Activated T-helper 1 cell treated with anti-CD3 and anti-CD28 coated beads, Interleukin-12 subunit alpha, Interleukin-12 subunit beta, Interleukin-2, Interleukin-4 antibody, amounts not matched to agents 30 ng/mL and 10 ng/mL and 1 ng/mL, durations not matched to agents 14 hours and 24 hours and 36 hours (primary cell): ENCODE measurements around the gene IQGAP1. TPM values are rescaled to one million over a fixed set of nuclear protein-coding genes. Genes with fewer than 3 reads are reported as not detected.

ENCODE experiments used
- DNase-seq: peaks from one replicate; pipeline ENCODE4 v3.0.0; 2021; ENCODE audit warnings: low spot score
- H3K27ac Mint-ChIP-seq: one replicate; pipeline ENCODE4 v1.8.0; 2021; ENCODE audit warnings: mild to moderate bottlenecking, mixed read lengths
- H3K27me3 Mint-ChIP-seq: one replicate; pipeline ENCODE4 v1.8.0; 2022; ENCODE audit warnings: mild to moderate bottlenecking, moderate library complexity, mixed read lengths; ENCODE audit not compliant: insufficient read depth
- H3K36me3 Mint-ChIP-seq: one replicate; pipeline ENCODE4 v1.8.0; 2021; ENCODE audit warnings: low read depth, mixed read lengths
- H3K4me1 Mint-ChIP-seq: one replicate; pipeline ENCODE4 v1.8.0; 2021; ENCODE audit warnings: low read depth, mixed read lengths
- H3K4me3 Mint-ChIP-seq: one replicate; pipeline ENCODE4 v1.8.0; 2021; ENCODE audit warnings: mild to moderate bottlenecking, moderate library complexity, mixed read lengths
- H3K9me3 Mint-ChIP-seq: one replicate; pipeline ENCODE4 v1.8.0; 2021; ENCODE audit warnings: mixed read lengths
- intact Hi-C: fragments of 100-400 bp; cut with micrococcal nuclease; formaldehyde crosslinking; loops from one replicate; pipeline ENCODE4 v1.15.1; 2024
- total RNA-seq: library from RNA; stranded (reverse); gene quantifications from 2 replicates; pipeline ENCODE4 v1.2.3, GENCODE V29; 2022

Gene IQGAP1
- total RNA-seq, 1 donor from 2014 or later: 149 TPM

DNA sequence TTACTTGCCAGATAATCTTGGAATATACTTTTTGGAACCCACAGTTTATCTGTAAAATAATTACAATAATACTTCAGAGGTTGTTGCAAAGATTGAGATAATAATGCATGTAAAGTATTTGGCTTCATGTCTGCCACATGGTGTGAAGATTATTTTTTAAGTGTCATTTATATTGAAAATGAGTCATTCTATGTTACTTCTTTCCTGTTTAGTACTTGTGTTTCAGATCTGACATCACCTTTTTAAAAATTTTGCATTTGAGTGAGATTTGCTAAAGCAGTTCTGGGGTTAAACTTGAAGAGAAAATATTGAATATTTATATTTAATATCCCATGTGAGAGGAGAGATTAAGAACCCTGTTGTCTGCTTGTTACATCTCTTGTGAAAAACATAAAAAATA, 31.2 kb downstream of the IQGAP1 start:
- H3K4me1 Mint-ChIP-seq: peaks cover 74% of the 10 kb centered on the region
- no peaks in the 10 kb centered on the region for H3K27me3 Mint-ChIP-seq
- H3K27ac Mint-ChIP-seq: peak overlapping the region; percentile 96
- H3K4me3 Mint-ChIP-seq: peak overlapping the region; percentile 56
- DNase-seq: no peak
- peaks cover 7% of the 10 kb centered on the region for H3K9me3 Mint-ChIP-seq
- intact Hi-C loops: loop anchor here (1.0 to 5.0 kb wide), 10 partner anchors 11 to 418 kb away; partner anchors contain the start of genes IQGAP1 and ZNF774
- H3K36me3 Mint-ChIP-seq: peaks cover 25% of the 10 kb centered on the region

DNA sequence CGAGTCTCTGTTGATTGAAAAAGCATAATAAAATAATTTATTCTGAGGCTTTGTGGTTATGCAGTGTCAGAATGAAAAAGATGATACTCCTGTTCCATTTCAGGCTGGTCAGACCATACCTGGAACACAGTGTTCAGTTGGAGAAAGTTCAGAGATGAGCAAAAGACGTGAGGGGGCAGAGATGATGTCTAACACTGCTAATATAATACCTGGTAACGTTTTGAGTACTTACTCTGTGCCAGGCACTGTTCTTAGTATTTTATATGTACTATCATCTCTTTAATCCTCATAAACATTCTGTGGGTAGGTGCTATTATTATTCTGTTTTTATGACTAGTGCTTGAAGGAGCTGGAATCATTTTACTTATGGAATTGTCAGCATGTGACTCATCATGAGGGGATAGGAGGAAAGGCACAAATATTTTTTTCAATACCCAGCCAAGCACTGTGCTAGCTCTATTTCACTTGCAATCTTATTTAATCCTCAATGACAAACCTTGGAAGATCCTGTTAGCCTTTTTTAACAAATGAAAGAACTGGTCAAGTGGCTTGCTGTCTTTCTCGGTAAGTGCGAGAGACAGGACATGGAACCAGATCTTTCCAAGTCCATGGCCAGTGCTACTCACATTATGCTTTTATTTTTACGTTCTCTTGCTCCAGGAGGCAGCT, 31.8 kb downstream of the IQGAP1 start:
- Mint-ChIP-seq H3K27ac (peak overlapping the region; percentile 96), H3K27me3 (no peaks in the 10 kb centered on the region), H3K4me1 (peaks cover 70% of the 10 kb centered on the region), H3K36me3 (peaks cover 22% of the 10 kb centered on the region), H3K9me3 (peaks cover 7% of the 10 kb centered on the region), H3K4me3 (peak overlapping the region; percentile 56)
- intact Hi-C loops: loop anchor here (1.0 to 5.0 kb wide), 11 partner anchors 12 to 417 kb away; partner anchors contain the start of genes IQGAP1 and ZNF774
- DNase-seq: no peak

DNA sequence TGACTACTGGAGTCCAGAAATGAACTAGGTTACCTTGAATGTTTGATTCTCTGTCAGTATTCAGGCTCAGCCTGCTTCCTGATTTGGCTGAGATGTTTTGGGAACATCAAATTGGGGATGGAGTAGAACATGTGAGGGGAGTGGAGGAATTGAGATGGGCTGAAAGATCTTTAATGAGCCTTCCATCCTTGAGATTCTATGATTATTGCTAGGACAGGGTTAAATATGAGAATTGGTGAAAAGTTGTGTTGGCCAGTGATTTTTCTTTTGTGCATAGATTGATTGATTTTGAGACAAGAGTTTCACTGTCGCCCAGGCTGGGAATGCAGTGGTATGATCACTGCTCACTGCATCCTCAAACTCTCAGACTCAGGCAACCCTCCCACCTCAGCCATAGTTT, 32.4 kb downstream of the IQGAP1 start:
- H3K36me3 Mint-ChIP-seq: peaks cover 21% of the 10 kb centered on the region
- H3K4me1 Mint-ChIP-seq: peaks cover 69% of the 10 kb centered on the region
- peak overlapping the region; percentile 96 for H3K27ac Mint-ChIP-seq
- H3K4me3 Mint-ChIP-seq: peak overlapping the region; percentile 50
- peaks cover 7% of the 10 kb centered on the region for H3K9me3 Mint-ChIP-seq
- DNase-seq: no peak
- intact Hi-C loops: loop anchor here (5.0 kb wide), 1 partner anchor 42 kb away; no protein-coding TSS in a partner anchor
- no peaks in the 10 kb centered on the region for H3K27me3 Mint-ChIP-seq

DNA sequence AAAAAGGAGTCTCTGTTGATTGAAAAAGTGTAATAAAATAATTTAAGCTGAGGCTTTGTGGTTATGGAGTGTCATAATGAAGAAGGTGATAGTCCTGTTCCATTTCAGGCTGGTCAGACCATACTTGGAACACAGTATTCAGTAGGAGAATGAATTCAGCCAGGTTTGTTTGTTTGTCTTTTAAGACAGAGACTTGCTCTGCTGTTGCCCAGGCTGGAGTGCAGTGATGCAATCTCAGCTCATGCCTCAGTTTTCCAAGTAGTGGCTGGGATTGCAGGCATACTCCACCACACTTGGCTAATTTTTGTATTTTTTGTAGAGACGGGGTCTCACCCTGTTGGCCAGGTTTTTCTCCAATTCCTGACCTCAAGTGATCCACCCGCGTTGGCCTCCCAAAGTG, 33.5 kb downstream of the IQGAP1 start:
- no peak overlapping the region for H3K27ac Mint-ChIP-seq
- intact Hi-C loops: loop anchor here (5.0 kb wide), 1 partner anchor 41 kb away; no protein-coding TSS in a partner anchor
- peaks cover 72% of the 10 kb centered on the region for H3K4me1 Mint-ChIP-seq
- no peak overlapping the region for H3K4me3 Mint-ChIP-seq
- no peaks in the 10 kb centered on the region for H3K27me3 Mint-ChIP-seq
- H3K9me3 Mint-ChIP-seq: peaks cover 7% of the 10 kb centered on the region
- no peak for DNase-seq
- H3K36me3 Mint-ChIP-seq: peaks cover 22% of the 10 kb centered on the region

DNA sequence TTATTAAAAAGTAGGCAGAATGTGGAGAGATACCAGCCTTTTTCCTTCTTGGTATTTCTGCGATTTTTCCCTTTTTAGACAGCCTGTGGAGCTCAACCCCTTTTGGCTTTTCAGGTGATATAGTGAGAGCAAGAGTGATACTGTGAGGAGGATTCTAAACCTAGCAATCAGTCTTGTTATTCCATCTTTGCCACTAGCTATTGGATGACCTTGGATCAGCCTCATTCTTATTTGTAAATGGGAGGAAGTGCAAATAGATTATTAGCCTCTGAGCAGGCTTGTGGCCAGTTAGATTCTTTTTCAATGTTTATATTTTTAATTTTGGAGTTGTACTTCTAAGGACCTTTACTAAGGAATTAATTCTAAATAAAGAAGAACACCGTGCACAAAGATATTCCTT, 34.0 kb downstream of the IQGAP1 start:
- Mint-ChIP-seq H3K9me3 (peaks cover 7% of the 10 kb centered on the region), H3K27ac (no peak overlapping the region), H3K27me3 (no peaks in the 10 kb centered on the region), H3K36me3 (peaks cover 19% of the 10 kb centered on the region), H3K4me1 (peaks cover 68% of the 10 kb centered on the region), H3K4me3 (no peak overlapping the region)
- intact Hi-C loops: loop anchor here (5.0 kb wide), 1 partner anchor 40 kb away; no protein-coding TSS in a partner anchor
- no peak for DNase-seq

DNA sequence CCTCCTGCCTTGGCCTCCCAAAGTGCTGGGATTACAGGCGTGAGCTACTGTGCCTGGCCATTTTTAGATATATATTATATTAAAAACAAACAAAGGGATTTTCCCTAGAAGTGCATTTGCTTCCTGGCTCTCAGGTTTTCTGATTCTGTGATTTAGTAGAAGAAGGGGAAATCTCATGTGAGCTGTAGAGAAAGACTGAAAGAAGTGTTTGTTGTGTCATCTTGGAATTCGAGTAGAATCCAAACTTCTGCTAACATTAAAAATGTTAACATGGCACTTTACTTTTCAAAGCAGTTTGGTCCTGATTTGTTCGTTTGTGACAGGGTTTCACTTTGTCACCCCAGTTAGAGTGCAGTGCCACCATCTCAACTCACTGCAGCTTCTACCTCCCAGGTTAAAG, 34.9 kb downstream of the IQGAP1 start:
- H3K9me3 Mint-ChIP-seq: peaks cover under 1% of the 10 kb centered on the region
- H3K27me3 Mint-ChIP-seq: no peaks in the 10 kb centered on the region
- intact Hi-C loops: loop anchor here (5.0 kb wide), 1 partner anchor 39 kb away; no protein-coding TSS in a partner anchor
- no peak overlapping the region for H3K4me3 Mint-ChIP-seq
- peaks cover 59% of the 10 kb centered on the region for H3K4me1 Mint-ChIP-seq
- H3K36me3 Mint-ChIP-seq: peaks cover 16% of the 10 kb centered on the region
- no peak for DNase-seq
- H3K27ac Mint-ChIP-seq: no peak overlapping the region

DNA sequence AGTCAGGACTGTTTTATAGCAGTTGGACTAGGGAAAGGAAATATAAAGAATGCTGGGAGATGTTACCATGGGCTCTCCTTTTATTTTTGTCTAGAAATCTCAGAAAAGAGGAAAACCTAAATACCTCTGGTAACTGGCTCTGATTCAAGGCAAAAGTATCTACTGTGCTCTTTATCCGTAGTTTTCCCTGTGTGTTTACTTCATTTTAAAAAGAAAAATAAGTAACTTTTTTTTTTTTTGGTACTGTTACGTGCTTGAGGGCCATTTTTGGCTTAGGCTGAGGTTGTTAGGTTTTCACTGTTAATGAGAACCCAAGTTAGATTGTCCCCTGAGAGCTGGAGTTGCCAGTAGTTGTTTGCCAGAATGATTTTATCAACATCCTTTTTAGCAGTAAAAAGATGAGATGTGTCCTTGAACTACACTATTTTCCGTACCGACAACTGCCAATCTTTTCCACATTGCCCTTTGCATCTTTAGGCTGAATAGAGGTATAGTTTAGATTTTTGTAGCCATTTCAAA, 35.8 kb downstream of the IQGAP1 start:
- Mint-ChIP-seq H3K27me3 (no peaks in the 10 kb centered on the region), H3K4me1 (peaks cover 50% of the 10 kb centered on the region), H3K36me3 (peaks cover 17% of the 10 kb centered on the region), H3K9me3 (no peaks in the 10 kb centered on the region), H3K4me3 (no peak overlapping the region), H3K27ac (no peak overlapping the region)
- intact Hi-C loops: loop anchor here (5.0 kb wide), 1 partner anchor 38 kb away; no protein-coding TSS in a partner anchor
- DNase-seq: no peak

DNA sequence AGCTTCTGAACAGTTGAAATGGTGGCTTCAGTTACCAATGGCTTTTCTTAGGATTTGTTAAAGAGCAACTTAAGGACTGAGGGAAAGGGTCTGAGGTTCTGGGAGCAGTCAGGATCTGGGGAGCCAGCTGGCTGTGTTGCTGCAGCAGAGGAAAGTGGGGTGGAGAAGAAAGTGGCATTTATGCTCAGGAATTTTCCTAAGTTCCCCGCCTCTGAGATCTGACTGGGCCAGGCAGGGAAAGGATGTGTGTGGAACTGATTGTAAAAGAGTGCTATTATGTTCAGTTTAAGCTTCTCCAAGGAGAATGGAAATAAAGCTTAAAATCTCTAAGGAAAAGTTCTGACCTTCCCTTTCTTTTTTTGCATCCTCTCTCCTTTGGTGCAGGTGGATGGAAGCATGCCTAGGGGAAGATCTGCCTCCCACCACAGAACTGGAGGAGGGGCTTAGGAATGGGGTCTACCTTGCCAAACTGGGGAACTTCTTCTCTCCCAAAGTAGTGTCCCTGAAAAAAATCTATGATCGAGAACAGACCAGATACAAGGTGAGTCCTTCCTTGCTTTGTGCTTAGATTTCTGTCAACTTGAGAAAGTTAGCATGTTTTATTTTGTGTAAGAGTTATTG, 37.8 kb downstream of the IQGAP1 start:
- Mint-ChIP-seq H3K9me3 (no peaks in the 10 kb centered on the region), H3K27me3 (no peaks in the 10 kb centered on the region), H3K4me3 (no peak overlapping the region), H3K27ac (peak overlapping the region; percentile 25), H3K36me3 (peaks cover 24% of the 10 kb centered on the region), H3K4me1 (peaks cover 31% of the 10 kb centered on the region)
- intact Hi-C loops: no loop called here
- DNase-seq: no peak

DNA sequence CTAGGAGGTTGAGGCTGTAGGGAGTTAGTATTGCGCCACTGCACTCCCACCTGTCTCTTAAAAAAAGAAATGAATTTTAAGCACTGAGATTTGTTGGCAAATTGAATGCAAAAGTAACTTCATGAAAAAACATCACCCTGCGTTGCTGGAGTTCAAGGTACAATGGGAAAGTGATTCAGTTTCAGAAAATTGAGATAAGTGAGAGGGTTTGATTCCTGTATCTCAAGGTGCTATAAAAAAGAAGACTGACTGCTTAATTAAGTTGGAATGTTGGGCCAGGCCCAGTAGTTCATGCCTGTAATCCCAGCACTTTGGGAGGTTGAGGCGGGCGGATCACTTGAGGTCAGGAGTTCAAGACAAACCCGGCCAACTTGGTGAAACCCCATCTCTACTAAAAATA, 39.1 kb downstream of the IQGAP1 start:
- no peaks in the 10 kb centered on the region for H3K9me3 Mint-ChIP-seq
- H3K4me1 Mint-ChIP-seq: peaks cover 31% of the 10 kb centered on the region
- H3K36me3 Mint-ChIP-seq: peaks cover 28% of the 10 kb centered on the region
- intact Hi-C loops: no loop called here
- no peaks in the 10 kb centered on the region for H3K27me3 Mint-ChIP-seq
- H3K27ac Mint-ChIP-seq: no peak overlapping the region
- DNase-seq: no peak
- no peak overlapping the region for H3K4me3 Mint-ChIP-seq

DNA sequence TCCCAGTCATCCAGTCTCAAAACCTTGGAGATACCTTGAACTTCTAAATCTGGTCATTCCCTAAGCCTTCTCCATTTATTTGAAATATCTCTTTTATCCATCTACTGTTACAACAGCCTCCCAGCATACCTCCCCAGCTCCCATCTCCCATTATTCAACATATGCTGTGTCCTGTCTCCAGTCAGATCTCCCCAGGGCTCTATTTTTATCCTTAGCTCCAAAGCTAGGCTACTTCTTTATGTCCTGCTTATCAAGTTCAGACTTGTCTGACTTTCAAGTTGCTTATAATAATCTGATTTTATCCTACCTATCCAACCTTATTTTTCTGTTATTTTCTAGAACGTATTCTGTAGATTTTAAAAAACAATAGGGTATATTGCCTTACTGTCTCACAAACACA, 44.2 kb downstream of the IQGAP1 start:
- no peaks in the 10 kb centered on the region for H3K9me3 Mint-ChIP-seq
- no peak overlapping the region for H3K27ac Mint-ChIP-seq
- intact Hi-C loops: no loop called here
- peaks cover 54% of the 10 kb centered on the region for H3K36me3 Mint-ChIP-seq
- H3K4me1 Mint-ChIP-seq: peaks cover 24% of the 10 kb centered on the region
- DNase-seq: no peak
- H3K27me3 Mint-ChIP-seq: no peaks in the 10 kb centered on the region
- H3K4me3 Mint-ChIP-seq: no peak overlapping the region

DNA sequence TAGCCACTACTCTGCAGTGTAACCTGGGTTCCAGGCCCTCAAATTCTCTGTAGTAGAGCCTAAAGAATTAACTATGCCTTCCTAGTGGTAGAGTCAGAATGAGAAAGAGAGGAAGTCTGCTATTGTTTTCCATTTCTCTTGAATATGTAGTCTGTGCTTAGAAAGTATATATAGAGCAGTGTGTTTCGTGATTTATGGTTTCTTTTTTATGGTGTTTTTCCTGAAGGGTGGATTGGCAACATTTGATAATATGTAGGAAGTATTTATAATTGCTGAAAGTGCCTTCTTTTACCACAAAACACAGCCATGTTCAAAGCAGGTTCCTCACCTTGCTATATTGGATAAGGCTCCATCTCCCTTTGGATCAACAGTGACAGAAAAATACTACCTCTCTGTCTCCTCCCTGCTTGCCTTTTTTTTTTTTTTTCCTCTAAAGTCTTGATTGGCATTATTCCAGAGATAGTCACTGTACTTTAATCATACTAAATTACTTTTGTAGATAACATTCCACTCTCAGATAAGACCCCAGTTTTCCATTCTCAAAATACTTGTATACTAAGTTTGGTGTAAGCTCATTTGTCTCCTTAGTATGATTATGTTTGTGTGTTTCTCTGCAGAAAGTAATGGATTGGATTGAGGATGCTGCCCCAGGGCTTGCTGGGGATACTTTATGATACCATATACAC, 47.8 kb downstream of the IQGAP1 start:
- Mint-ChIP-seq H3K4me1 (peaks cover 32% of the 10 kb centered on the region), H3K27ac (no peak overlapping the region), H3K27me3 (no peaks in the 10 kb centered on the region), H3K36me3 (peaks cover 50% of the 10 kb centered on the region), H3K9me3 (no peaks in the 10 kb centered on the region), H3K4me3 (no peak overlapping the region)
- DNase-seq: no peak
- intact Hi-C loops: loop anchor here (5.0 kb wide), 1 partner anchor 73 kb away; no protein-coding TSS in a partner anchor

DNA sequence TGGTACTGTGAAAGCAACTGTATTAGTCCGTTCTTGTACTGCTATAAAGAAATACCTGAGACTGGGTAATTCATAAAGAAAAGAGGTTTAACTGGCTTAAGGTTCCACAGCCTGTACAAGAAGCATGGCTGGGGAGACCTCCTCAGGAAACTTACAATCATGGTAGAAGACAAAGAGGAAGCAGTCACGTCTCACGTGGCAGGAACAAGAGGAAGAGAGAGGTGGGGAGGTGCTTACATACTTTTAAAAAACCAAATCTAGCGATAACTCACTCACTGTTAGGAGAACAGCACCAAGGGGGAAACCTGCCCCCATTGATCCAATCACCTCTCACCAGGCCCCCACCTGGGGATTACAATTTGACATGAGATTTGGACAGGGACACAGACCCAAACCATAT, 48.9 kb downstream of the IQGAP1 start:
- peaks cover 56% of the 10 kb centered on the region for H3K36me3 Mint-ChIP-seq
- H3K4me3 Mint-ChIP-seq: no peak overlapping the region
- peaks cover 30% of the 10 kb centered on the region for H3K4me1 Mint-ChIP-seq
- no peaks in the 10 kb centered on the region for H3K27me3 Mint-ChIP-seq
- H3K9me3 Mint-ChIP-seq: no peaks in the 10 kb centered on the region
- intact Hi-C loops: loop anchor here (5.0 kb wide), 1 partner anchor 75 kb away; no protein-coding TSS in a partner anchor
- no peak for DNase-seq
- no peak overlapping the region for H3K27ac Mint-ChIP-seq
